Endothelial cell of umbilical vein (primary cell): ENCODE measurements around the gene LXN. TPM values are rescaled to one million over a fixed set of nuclear protein-coding genes. Genes with fewer than 3 reads are reported as not detected.
A peak's percentile ranks its signal among the peaks of the same experiment; 100 is the strongest.

Experiments
- BruUV-seq: library from RNA; stranded (reverse); fragments of 400-500 nt; replicated peaks from 2 replicates; lab custom pipeline; 2021; lab: Mats Ljungman, UMichigan
- CTCF ChIA-PET: fragments of 300-600, 350-600 bp; sonication (Branson Sonifier 250); formaldehyde crosslinking; loops from one replicate; lab custom pipeline; 2021; ENCODE audit warnings: antibody characterized with exemption, inconsistent platforms; lab: Charles Lee
- POLR2A ChIA-PET: fragments of 300-600, 350-600 bp; sonication (Branson Sonifier 250); formaldehyde crosslinking; loops from one replicate; lab custom pipeline; 2021; ENCODE audit warnings: antibody characterized with exemption, inconsistent platforms; lab: Charles Lee
- DNase-seq: peaks from one replicate; pipeline ENCODE4 v3.0.0-alpha.2; 2011; ENCODE audit warnings: low read depth, low spot score
- FAIRE-seq: peaks from 2 replicates; lab custom pipeline; 2011; peaks lifted over from hg19 to GRCh38; lab: Jason Lieb, UNC
- H2AFZ ChIP-seq: 2 replicates; pipeline ENCODE4 v1.6.0; 2012; ENCODE audit warnings: low read depth, low read length, control low read depth, inconsistent platforms
- H3K27ac ChIP-seq: 2 replicates; pipeline ENCODE4 v1.5.1; 2011; ENCODE audit warnings: low read depth, mild to moderate bottlenecking, control low read depth, low read length, moderate library complexity; ENCODE audit not compliant: insufficient read depth
- H3K27me3 ChIP-seq, 2 experiments: 2 replicates each; pipeline versions ENCODE4 v1.6.0 to v1.6.1; 2011; ENCODE audit warnings: low read length in 2 of 2, mixed read lengths in 1 of 2; ENCODE audit not compliant: control insufficient read depth in 2 of 2, insufficient read depth in 2 of 2
- H3K36me3 ChIP-seq, 2 experiments: 2 replicates in 1 of 2; 3 replicates in 1 of 2; pipeline ENCODE4 v1.5.1; 2011; ENCODE audit warnings: low read length in 2 of 2, mild to moderate bottlenecking in 1 of 2, moderate library complexity in 1 of 2; ENCODE audit not compliant: control insufficient read depth in 2 of 2, insufficient read depth in 2 of 2; ENCODE audit errors: extremely low read depth in 1 of 2
- H3K4me1 ChIP-seq: 3 replicates; pipeline ENCODE4 v1.5.1; 2011; ENCODE audit warnings: mild to moderate bottlenecking, low read length; ENCODE audit not compliant: control insufficient read depth, insufficient read depth; ENCODE audit errors: extremely low read depth
- H3K4me2 ChIP-seq: 2 replicates; pipeline ENCODE4 v1.6.1; 2011; ENCODE audit warnings: low read length, control low read depth, mixed read lengths; ENCODE audit not compliant: insufficient read depth
- H3K4me3 ChIP-seq, 3 experiments: fragments of 200-600 bp in 1 of 3; sonication (generic), shearing (Covaris generic) in 1 of 3; replicated peaks in 1 of 3; 2 replicates each; pipeline ENCODE4 v1.5.1; 2011 to 2016; ENCODE audit warnings: control low read depth in 3 of 3, low read length in 3 of 3, mild to moderate bottlenecking in 2 of 3, inconsistent platforms in 1 of 3, low read depth in 1 of 3, moderate library complexity in 1 of 3; ENCODE audit not compliant: insufficient read depth in 1 of 3
- H3K79me2 ChIP-seq: 2 replicates; pipeline ENCODE4 v1.6.0; 2012; ENCODE audit warnings: low read length, inconsistent platforms; ENCODE audit not compliant: control insufficient read depth, insufficient read depth
- H3K9ac ChIP-seq: replicated peaks from 2 replicates; pipeline ENCODE3; 2011; ENCODE audit warnings: low read length, control low read depth; ENCODE audit not compliant: insufficient read depth; ENCODE audit errors: extremely low read depth
- H3K9me1 ChIP-seq: replicated peaks from 3 replicates; pipeline ENCODE4 v1.6.0; 2011; ENCODE audit warnings: mild to moderate bottlenecking, low read length; ENCODE audit not compliant: control insufficient read depth, insufficient read depth; ENCODE audit errors: extremely low read depth
- H3K9me3 ChIP-seq: replicated peaks from 2 replicates; pipeline ENCODE4 v1.5.1; 2012; ENCODE audit warnings: low read length, inconsistent platforms; ENCODE audit not compliant: control insufficient read depth, insufficient read depth
- H4K20me1 ChIP-seq: replicated peaks from 2 replicates; pipeline ENCODE3; 2011; ENCODE audit warnings: mild to moderate bottlenecking, low read length; ENCODE audit not compliant: control insufficient read depth, insufficient read depth; ENCODE audit errors: extremely low read depth
- EZH2 ChIP-seq: IDR thresholded peaks from 2 replicates; pipeline ENCODE4 v1.6.1; 2012; ENCODE audit warnings: borderline replicate concordance, low read depth, mild to moderate bottlenecking, moderate library complexity, low read length, inconsistent platforms; ENCODE audit not compliant: severe bottlenecking
- FOS ChIP-seq: IDR thresholded peaks from 2 replicates; pipeline ENCODE4 v1.6.1; 2011; ENCODE audit warnings: mild to moderate bottlenecking, low read length, moderate library complexity, borderline replicate concordance; ENCODE audit not compliant: insufficient read depth
- GATA2 ChIP-seq: IDR thresholded peaks from 2 replicates; pipeline ENCODE4 v1.7.0; 2011; ENCODE audit warnings: low read depth, mild to moderate bottlenecking, moderate library complexity, mixed read lengths, low read length; ENCODE audit not compliant: insufficient read length, insufficient read depth
- JUN ChIP-seq: IDR thresholded peaks from 2 replicates; pipeline ENCODE4 v1.6.1; 2011; ENCODE audit warnings: borderline replicate concordance, low read depth; ENCODE audit not compliant: insufficient read length, insufficient read depth
- MYC ChIP-seq: IDR thresholded peaks from one replicate; pipeline ENCODE4 v1.6.1; 2011; ENCODE audit warnings: mild to moderate bottlenecking, low read depth, low read length
- POLR2A ChIP-seq: IDR thresholded peaks from 2 replicates; pipeline ENCODE4 v1.6.1; 2012; ENCODE audit warnings: low read depth, mild to moderate bottlenecking, control low read depth, low read length
- POLR2AphosphoS5 ChIP-seq: IDR thresholded peaks from 2 replicates; pipeline ENCODE4 v1.6.1; 2012; ENCODE audit warnings: low read depth, mild to moderate bottlenecking, control low read depth, low read length, moderate library complexity; ENCODE audit not compliant: insufficient read depth
- dilution Hi-C: fragments of 300-500 bp; cut with MboI; formaldehyde crosslinking; loops from one replicate; pipeline ENCODE4 v1.15.0; 2019; ENCODE audit warnings: low sequenced_read_pairs; ENCODE audit not compliant: extremely low pct_ligation_motif_present
- intact Hi-C: fragments of 100-400 bp; cut with micrococcal nuclease; formaldehyde crosslinking; loops from one replicate; pipeline ENCODE4 v1.10.0; 2022
- polyA plus RNA-seq, 4 experiments: library from polyadenylated mRNA; depleted of rRNA in 3 of 4; stranded (reverse) in 3 of 4; unstranded in 1 of 4; fragments of >200 nt; gene quantifications; 2 replicates each; pipeline versions ENCODE4 v1.2.1 to v1.2.3, GENCODE V29; 2011 to 2012; ENCODE audit warnings: missing spikeins in 1 of 4
- total RNA-seq: library from RNA; stranded (reverse); gene quantifications from 2 replicates; pipeline ENCODE4 v1.2.3, GENCODE V29; 2021
- TF ChIP-seq, protein P1 (sequence below): IDR thresholded peaks from 2 replicates; pipeline ENCODE4 v1.6.1; 2011; ENCODE audit not compliant: insufficient read depth, insufficient read length
- TF ChIP-seq, protein P2 (sequence below), 2 donors: IDR thresholded peaks; 1 replicate in 1 of 2; 2 replicates in 1 of 2; pipeline ENCODE4 v1.5.1; 2011; ENCODE audit warnings: low read length in 2 of 2, mild to moderate bottlenecking in 2 of 2, moderate library complexity in 2 of 2, control low read depth in 1 of 2, inconsistent platforms in 1 of 2, low read depth in 1 of 2; ENCODE audit not compliant: insufficient read depth in 1 of 2; ENCODE audit errors: extremely low read depth in 1 of 2

The LXN gene
- total and polyA plus RNA-seq, 2 donors (not counting 3 experiments of a cell fraction or from before 2014, with no cell fraction given) = 56.9 to 118 TPM

GRCh38 chr3:158722108-158722507 lies 49.7 kb upstream of the LXN start:
- no peak overlapping the region for H3K4me2 ChIP-seq
- FAIRE-seq = no peak
- H3K27ac ChIP-seq = peak overlapping the region; percentile 74
- no peak for DNase-seq
- ChIA-PET CTCF (interaction anchor here (1.3 to 3.0 kb wide), 4 partner anchors 9 to 67 kb away, joined by 4 to 18 read pairs (median 10); partner anchors contain the start of gene LXN), POLR2A (no interaction called here)
- H3K27me3 ChIP-seq = no peaks in the 10 kb centered on the region
- no peaks in the 10 kb centered on the region for H3K79me2 ChIP-seq
- BruUV-seq = no TSS peak
- no peaks in the 10 kb centered on the region for H4K20me1 ChIP-seq
- peaks cover 43% of the 10 kb centered on the region for H3K4me1 ChIP-seq
- TF ChIP-seq MYC = no peak
- TF ChIP-seq GATA2 = no peak
- TF ChIP-seq POLR2AphosphoS5 = no peak
- TF ChIP-seq, protein P1, sequence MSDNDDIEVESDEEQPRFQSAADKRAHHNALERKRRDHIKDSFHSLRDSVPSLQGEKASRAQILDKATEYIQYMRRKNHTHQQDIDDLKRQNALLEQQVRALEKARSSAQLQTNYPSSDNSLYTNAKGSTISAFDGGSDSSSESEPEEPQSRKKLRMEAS = no peak
- no peak for TF ChIP-seq JUN
- TF ChIP-seq POLR2A = no peak
- TF ChIP-seq, protein P2, sequence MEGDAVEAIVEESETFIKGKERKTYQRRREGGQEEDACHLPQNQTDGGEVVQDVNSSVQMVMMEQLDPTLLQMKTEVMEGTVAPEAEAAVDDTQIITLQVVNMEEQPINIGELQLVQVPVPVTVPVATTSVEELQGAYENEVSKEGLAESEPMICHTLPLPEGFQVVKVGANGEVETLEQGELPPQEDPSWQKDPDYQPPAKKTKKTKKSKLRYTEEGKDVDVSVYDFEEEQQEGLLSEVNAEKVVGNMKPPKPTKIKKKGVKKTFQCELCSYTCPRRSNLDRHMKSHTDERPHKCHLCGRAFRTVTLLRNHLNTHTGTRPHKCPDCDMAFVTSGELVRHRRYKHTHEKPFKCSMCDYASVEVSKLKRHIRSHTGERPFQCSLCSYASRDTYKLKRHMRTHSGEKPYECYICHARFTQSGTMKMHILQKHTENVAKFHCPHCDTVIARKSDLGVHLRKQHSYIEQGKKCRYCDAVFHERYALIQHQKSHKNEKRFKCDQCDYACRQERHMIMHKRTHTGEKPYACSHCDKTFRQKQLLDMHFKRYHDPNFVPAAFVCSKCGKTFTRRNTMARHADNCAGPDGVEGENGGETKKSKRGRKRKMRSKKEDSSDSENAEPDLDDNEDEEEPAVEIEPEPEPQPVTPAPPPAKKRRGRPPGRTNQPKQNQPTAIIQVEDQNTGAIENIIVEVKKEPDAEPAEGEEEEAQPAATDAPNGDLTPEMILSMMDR (IDR thresholded peaks at IDR 0.05; ENCODE audit: extremely low read depth in 1 of 2, insufficient read depth in 1 of 2, low read depth in 1 of 2, low read length in 2 of 2) = no peak
- no peak for TF ChIP-seq EZH2
- no peak for TF ChIP-seq FOS
- H3K4me3 ChIP-seq = no peak overlapping the region
- intact Hi-C loops (no loop called here), dilution Hi-C loops (no loop called here)
- H3K36me3 ChIP-seq = no peaks in the 10 kb centered on the region
- H3K9ac ChIP-seq = no peak overlapping the region
- no peak overlapping the region for H2AFZ ChIP-seq
- H3K9me3 ChIP-seq = no peaks in the 10 kb centered on the region
- no peaks in the 10 kb centered on the region for H3K9me1 ChIP-seq
